HG03457 (cell line): ENCODE results near the gene TMEM258.

Experiments
- ATAC-seq: cut with Tn5 transposase; IDR thresholded peaks from one replicate; pipeline ENCODE4 v1.9.1; 2021; ENCODE audit warnings: moderate number of reproducible peaks; ENCODE audit not compliant: unreplicated experiment

Gene TMEM258

GRCh38 chr11:61762223-61762615 is 30.2 kb downstream of the TMEM258 start:
- no peak for ATAC-seq

GRCh38 chr11:61761440-61762222 is 30.8 kb downstream of the TMEM258 start:
- no peak for ATAC-seq

GRCh38 chr11:61760946-61761345 is 31.5 kb downstream of the TMEM258 start:
- ATAC-seq, result no peak

GRCh38 chr11:61757213-61757862 is 35.1 kb downstream of the TMEM258 start:
- no peak for ATAC-seq

GRCh38 chr11:61756452-61757212 is 35.8 kb downstream of the TMEM258 start:
- ATAC-seq, result no peak

- ATAC-seq, result no peak
These were observed 36.3 kb downstream of the TMEM258 start for GRCh38 chr11:61756147-61756451.

- no peak for ATAC-seq
These were observed 37.6 kb downstream of the TMEM258 start for GRCh38 chr11:61754534-61755482.

GRCh38 chr11:61753672-61754071 is 38.7 kb downstream of the TMEM258 start:
- ATAC-seq, result no peak

- ATAC-seq, result no peak
These were observed 39.4 kb downstream of the TMEM258 start for GRCh38 chr11:61752925-61753521.

GRCh38 chr11:61752117-61752924 is 40.1 kb downstream of the TMEM258 start, which contains the start of gene MYRF:
TSS of gene MYRF (plus strand) at chr11:61752636. CDS start at chr11:61752745, 109 bp downstream.
- ATAC-seq, result no peak

GRCh38 chr11:61751384-61751783 is 41.0 kb downstream of the TMEM258 start:
- no peak for ATAC-seq

GRCh38 chr11:61750631-61751273 is 41.6 kb downstream of the TMEM258 start:
- no peak for ATAC-seq

- no peak for ATAC-seq
These were observed 42.7 kb downstream of the TMEM258 start for GRCh38 chr11:61749591-61750217.

- no peak for ATAC-seq
These were observed 44.5 kb downstream of the TMEM258 start for GRCh38 chr11:61747967-61748285.

GRCh38 chr11:61747192-61747966 is 45.0 kb downstream of the TMEM258 start:
- ATAC-seq, result no peak

- no peak for ATAC-seq
These were observed 45.8 kb downstream of the TMEM258 start for GRCh38 chr11:61746442-61747191.

- ATAC-seq, result no peak
These were observed 46.5 kb downstream of the TMEM258 start for GRCh38 chr11:61745781-61746441.
